GM12878 (cell line): ENCODE measurements around the gene ZNF860. TPM values are rescaled to one million over a fixed set of nuclear protein-coding genes. Genes with fewer than 3 reads are reported as not detected.

Experiments used
- polyA plus RNA-seq, 11 experiments: library from polyadenylated mRNA; depleted of rRNA in 4 of 11; unstranded in 6 of 11; stranded (reverse) in 5 of 11; fragments of >200 nt; fragmentation: Nextera tagmentation in 4 of 11; fragmentation: Illumina TruSeq in 1 of 11; extraction: Ambion mirVana in 4 of 11; extraction: Trizol in 1 of 11; gene quantifications; 1 replicate in 1 of 11; 2 replicates in 10 of 11; pipeline versions ENCODE4 v1.2.1 to v1.2.3, GENCODE V29; 2011 to 2016; ENCODE audit warnings: inconsistent platforms in 2 of 11, missing spikeins in 2 of 11, low read depth in 1 of 11
- small RNA-seq: library from RNA; depleted of rRNA; stranded (forward); fragments of <200 nt; gene quantifications from one replicate; pipeline ENCODE3, GENCODE V24; 2014
- total RNA-seq, 4 experiments: library from RNA; depleted of rRNA in 3 of 4; stranded (reverse); fragments of >200 nt in 3 of 4; fragmentation: Illumina TruSeq in 1 of 4; extraction: Trizol in 1 of 4; gene quantifications; 2 replicates each; pipeline versions ENCODE4 v1.2.1 to v1.2.3, GENCODE V29; 2013 to 2021

ZNF860 gene
- total and polyA plus RNA-seq, 10 of the 15 experiments (the other 5 are each of a cell fraction or from before 2014, with no cell fraction given) = not detected

Small RNA genes within 50 kb of the gene (small RNA-seq; reads per million reads assigned to genes)
- gene RF00402 = not detected

Other genes with a start within 250 kb of the ZNF860 start
- not detected in 2 replicates for gene OSBPL10, start 488 bp upstream of the ZNF860 start, total RNA-seq (2014; rRNA removed)
- gene OSBPL10, start 488 bp upstream of the ZNF860 start, total RNA-seq (2014; rRNA removed; fragmentation: Illumina TruSeq; extraction: Trizol) = not detected in 2 replicates
- 0.03 and 0.24 TPM in 2 replicates for gene OSBPL10, start 488 bp upstream of the ZNF860 start, total RNA-seq (2021)
- gene OSBPL10, start 488 bp upstream of the ZNF860 start, polyA plus RNA-seq (2011; rRNA removed) = not detected in 2 replicates
- not detected in 2 replicates for gene OSBPL10, start 488 bp upstream of the ZNF860 start, polyA plus RNA-seq (2014; fragmentation: Illumina TruSeq; extraction: Trizol)
- gene OSBPL10, start 488 bp upstream of the ZNF860 start, polyA plus RNA-seq (2014; fragmentation: Nextera tagmentation; extraction: Ambion mirVana) = under 1 TPM; 0.03 to 0.15 TPM
- gene OSBPL10, start 488 bp upstream of the ZNF860 start, polyA plus RNA-seq (2014; rRNA removed) = 0.03 TPM in 1 of 2 replicates, not detected in the other
- gene OSBPL10, start 488 bp upstream of the ZNF860 start, polyA plus RNA-seq (2016; fragmentation: Nextera tagmentation; extraction: Ambion mirVana) = under 1 TPM; 0.09 to 0.25 TPM
- 3.2 and 4.5 TPM in 2 replicates for gene GPD1L, start 124.9 kb downstream of the ZNF860 start, total RNA-seq (2014; rRNA removed)
- gene GPD1L, start 124.9 kb downstream of the ZNF860 start, total RNA-seq (2014; rRNA removed; fragmentation: Illumina TruSeq; extraction: Trizol) = 3.8 and 4.7 TPM in 2 replicates
- 3.7 and 5.1 TPM in 2 replicates for gene GPD1L, start 124.9 kb downstream of the ZNF860 start, total RNA-seq (2021)
- gene GPD1L, start 124.9 kb downstream of the ZNF860 start, polyA plus RNA-seq (2011; rRNA removed) = 4.8 and 5.4 TPM in 2 replicates
- 4.4 and 4.9 TPM in 2 replicates for gene GPD1L, start 124.9 kb downstream of the ZNF860 start, polyA plus RNA-seq (2014; fragmentation: Illumina TruSeq; extraction: Trizol)
- gene GPD1L, start 124.9 kb downstream of the ZNF860 start, polyA plus RNA-seq (2014; fragmentation: Nextera tagmentation; extraction: Ambion mirVana) = 1 to 10 TPM in 1 of 2 experiments, under 1 TPM in 1; 0.77 to 1.0 TPM
- gene GPD1L, start 124.9 kb downstream of the ZNF860 start, polyA plus RNA-seq (2014; rRNA removed) = 4.0 TPM in 2 replicates
- 1 to 10 TPM; 3.7 to 4.2 TPM for gene GPD1L, start 124.9 kb downstream of the ZNF860 start, polyA plus RNA-seq (2016; fragmentation: Nextera tagmentation; extraction: Ambion mirVana)